ENCODE results near the gene CDH23.

GRCh38 chr10:71650397-71650796 lies 253.7 kb downstream of the CDH23 start:
- no peak for TF ChIP-seq CTCF (IDR thresholded peaks at IDR 0.05)
- no peak for TF ChIP-seq POLR2A (IDR thresholded peaks at IDR 0.05)
